ENCODE measurements around the gene UBE2S.
A peak's percentile ranks its signal among the peaks of the same experiment; 100 is the strongest.
"Not testable (repeated sequence)": the region's sequence is repeated elsewhere in the genome, so short reads cannot be mapped to it uniquely, and the experiment has no call there.

UBE2S gene

DNA sequence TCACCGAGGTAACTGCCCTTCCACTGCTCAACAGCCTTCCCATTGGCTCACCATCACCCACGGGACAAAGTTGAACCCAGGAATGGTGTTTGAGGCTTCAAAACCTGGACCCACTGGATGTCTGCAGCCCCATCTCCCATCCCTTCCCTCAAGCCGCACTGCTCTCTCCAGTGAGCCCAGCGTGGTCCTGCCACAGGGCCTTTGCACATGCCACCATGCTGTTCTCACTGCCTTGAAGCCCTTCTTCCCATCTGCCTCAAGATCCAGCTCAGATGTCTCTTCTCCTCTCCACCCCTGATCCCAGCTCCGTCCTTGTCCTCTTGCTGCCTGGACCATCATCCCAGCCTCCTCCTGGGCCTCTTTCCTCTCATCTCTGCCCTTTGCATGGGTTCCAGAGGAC lies 31.5 kb upstream of the UBE2S start:
- no peak for DNase-seq

DNA sequence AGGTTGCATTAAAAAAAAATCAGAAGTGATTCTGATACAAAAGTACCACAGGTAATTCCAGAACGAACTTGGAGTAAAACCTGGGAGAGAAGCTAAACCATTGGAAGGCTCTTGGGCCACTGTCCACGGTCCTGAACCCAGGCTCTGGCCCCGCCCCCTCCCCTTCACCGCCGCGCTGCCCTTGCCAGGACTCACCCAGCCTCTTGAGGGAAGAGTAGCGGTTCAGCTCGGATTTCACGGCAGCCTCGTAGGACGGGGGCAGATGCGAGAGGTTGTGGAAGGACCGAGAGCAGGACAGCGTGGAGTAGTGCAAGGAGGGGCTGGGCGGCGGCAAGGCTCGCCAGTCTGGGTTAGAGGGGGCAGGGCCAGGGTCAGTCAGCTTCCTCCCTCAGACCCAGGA lies 29.8 kb upstream of the UBE2S start:
- peak; percentile 53 to 83 for DNase-seq

- DNase-seq: no peak
These were observed 29.3 kb upstream of the UBE2S start for GRCh38 chr19:55436847-55437246.

DNA sequence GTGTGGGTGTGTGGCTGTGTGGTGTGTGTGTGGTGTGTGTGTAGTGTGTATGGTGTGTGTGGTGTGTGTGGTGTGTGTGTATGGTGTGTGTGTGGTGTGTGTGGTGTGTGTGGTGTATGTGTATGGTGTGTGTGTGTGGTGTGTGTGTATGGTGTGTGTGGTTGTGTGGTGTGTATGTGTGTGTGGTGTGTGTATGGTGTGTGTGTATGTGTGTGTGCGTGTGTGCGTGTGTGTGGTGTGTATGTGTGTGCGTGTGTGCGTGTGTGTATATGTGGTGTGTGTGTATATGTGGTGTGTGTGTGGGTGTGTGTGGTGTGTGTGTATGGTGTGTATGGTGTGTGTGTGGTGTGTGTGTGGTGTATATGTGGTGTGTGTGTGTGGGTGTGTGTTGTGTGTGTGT lies 27.4 kb upstream of the UBE2S start:
- no peak for DNase-seq

DNA sequence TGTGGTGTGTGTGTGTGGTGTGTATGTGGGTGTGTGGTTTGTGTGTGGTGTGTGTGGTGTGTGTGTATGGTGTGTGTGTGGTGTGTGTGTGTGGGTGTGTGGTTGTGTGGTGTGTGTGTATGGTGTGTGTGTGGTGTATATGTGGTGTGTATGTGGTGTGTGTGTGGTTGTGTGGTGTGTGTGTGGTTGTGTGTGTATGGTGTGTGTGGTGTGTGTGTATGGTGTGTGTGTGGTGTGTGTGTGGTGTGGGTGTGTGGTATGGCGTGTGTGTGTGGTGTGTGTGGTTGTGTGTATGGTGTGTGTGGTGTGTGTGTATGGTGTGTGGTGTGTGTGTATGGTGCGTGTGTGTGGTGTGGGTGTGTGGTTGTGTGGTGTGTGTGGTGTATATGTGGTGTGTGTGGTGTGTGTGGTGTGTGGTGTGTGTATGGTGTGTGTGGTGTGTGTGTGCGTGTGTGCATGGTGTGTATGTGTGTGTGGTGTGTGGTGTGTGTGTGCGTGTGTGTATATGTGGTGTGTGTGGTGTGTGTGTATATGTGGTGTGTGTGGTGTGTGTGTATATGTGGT lies 26.9 kb upstream of the UBE2S start:
- DNase-seq: no peak

GRCh38 chr19:55433292-55433691 lies 25.7 kb upstream of the UBE2S start:
- DNase-seq: no peak

GRCh38 chr19:55432241-55432959 lies 24.8 kb upstream of the UBE2S start:
- no peak for DNase-seq

DNA sequence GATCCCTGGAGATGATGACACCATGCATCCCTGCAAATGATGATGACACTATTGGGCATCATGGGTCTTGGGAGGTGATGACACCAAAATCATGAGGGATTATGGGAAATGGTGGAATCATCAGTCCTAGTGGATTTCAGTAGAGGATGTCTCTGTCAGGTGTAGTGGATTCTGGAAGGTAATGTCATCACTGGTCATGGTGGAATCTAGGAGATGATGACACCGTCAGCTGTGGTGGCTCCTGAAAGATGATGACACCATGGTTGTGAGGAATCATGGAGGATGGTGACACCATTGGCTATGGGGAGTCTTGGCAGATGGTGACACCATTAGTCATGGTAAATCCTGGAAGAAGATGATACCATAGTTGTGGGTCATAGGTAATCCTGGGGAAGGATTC lies 23.6 kb upstream of the UBE2S start:
- no peak for DNase-seq

GRCh38 chr19:55426042-55426441 lies 18.5 kb upstream of the UBE2S start:
- no peak for DNase-seq

- DNase-seq: no peak
These were observed 16.9 kb upstream of the UBE2S start for GRCh38 chr19:55424518-55424917.

DNA sequence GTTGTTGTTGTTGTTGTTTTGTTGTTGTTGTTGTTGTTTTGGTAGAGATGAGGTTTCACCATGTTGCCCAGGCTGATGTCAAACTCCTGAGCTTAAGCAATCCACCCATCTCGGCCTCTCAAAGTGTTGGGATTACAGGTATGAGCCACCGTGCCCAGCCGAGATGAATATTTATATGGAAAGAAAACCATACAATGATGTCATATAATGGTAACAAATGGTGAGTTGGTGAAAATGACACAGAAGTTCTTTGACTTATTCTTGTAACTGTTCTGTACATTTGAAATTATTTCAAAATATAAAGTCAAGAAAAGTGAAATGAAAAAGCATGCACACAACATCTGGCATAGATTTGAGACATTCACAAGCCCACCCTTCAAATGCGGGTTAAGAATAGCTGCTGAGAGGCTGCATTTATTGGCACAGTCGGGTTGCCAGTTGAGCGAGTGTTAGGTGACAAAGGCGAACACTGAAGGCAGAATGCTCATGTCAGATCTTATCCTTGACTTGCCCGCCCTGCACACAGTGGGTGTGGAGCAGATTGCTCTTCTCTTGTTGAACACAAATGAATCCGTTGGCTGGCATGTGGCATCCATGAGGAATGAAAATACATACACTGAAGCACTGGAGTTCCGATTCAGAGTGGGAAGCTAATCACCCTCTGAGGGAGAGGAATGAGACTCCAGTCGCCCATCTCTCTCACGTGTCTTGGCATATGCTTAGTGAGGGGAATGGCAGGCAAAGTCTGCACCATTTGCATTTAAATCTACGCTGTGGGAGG lies 15.8 kb upstream of the UBE2S start:
- no peak for DNase-seq

DNA sequence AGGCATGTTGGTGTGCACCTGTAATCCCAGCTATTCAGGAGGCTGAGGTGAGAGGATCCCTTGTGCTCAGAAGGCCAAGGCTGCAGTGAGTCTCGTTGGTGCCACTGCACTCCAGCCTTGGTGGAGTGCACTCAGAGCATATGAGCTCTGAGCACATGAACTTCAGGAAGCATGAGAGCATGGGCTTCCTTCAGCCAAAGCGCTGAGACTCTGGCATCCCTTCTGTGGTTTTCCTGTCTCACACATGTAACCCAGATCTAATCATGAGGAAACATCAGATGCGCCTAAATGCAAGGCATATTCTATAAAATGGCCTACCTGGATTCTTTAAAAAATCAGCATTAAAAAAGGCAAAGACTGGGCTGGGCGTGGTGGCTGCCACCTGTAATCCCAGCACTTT lies 13.7 kb upstream of the UBE2S start:
- DNase-seq: not testable (repeated sequence)

- no peak for DNase-seq
These were observed 12.1 kb upstream of the UBE2S start for GRCh38 chr19:55419624-55420236.

DNA sequence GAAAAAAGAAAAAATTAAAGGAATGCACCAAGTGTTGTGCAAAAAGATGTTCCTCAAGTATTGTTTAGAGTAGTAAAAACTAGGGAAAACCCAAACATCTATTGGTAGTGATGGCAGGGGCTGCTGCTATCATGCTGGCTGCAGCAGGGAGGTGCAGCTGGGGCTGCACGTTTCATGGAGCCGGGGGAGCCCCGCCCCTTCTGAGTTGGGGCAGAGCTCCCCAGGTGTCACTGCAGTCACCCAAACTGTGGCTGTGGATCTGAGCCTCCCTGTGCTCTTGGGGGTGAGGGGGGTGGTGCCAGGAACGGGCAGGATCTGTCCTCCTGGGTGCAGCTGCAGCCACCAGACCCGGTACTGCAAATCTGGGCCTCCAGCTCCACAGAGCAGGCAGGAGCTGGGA lies 11.5 kb upstream of the UBE2S start:
- DNase-seq: no peak

DNA sequence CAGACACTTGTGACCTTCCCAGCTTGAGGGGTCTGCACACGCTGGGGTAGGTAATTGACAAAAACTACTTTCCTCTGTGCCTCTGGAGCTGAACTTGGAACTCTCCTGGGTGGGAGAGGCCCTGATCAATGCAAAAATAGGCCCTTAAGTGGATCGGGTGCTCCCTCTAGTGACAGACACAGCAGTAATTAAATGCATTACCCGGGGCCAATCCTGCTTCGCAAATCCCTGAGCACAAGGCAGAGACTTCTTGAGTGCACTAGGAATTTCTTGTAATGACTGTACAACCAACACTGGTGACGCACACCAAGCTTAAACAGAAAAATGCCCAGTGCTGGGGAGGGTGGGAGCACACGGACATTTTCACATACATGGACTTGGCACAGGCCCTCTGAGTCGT lies 10.6 kb upstream of the UBE2S start:
- no peak for DNase-seq

- DNase-seq: no peak
These were observed 2.6 kb upstream of the UBE2S start for GRCh38 chr19:55410168-55410567.

GRCh38 chr19:55409179-55409578 lies 1.6 kb upstream of the UBE2S start:
- not testable (repeated sequence) for DNase-seq

GRCh38 chr19:55408533-55408872 lies 915 bp upstream of the UBE2S start:
- DNase-seq: no peak

DNA sequence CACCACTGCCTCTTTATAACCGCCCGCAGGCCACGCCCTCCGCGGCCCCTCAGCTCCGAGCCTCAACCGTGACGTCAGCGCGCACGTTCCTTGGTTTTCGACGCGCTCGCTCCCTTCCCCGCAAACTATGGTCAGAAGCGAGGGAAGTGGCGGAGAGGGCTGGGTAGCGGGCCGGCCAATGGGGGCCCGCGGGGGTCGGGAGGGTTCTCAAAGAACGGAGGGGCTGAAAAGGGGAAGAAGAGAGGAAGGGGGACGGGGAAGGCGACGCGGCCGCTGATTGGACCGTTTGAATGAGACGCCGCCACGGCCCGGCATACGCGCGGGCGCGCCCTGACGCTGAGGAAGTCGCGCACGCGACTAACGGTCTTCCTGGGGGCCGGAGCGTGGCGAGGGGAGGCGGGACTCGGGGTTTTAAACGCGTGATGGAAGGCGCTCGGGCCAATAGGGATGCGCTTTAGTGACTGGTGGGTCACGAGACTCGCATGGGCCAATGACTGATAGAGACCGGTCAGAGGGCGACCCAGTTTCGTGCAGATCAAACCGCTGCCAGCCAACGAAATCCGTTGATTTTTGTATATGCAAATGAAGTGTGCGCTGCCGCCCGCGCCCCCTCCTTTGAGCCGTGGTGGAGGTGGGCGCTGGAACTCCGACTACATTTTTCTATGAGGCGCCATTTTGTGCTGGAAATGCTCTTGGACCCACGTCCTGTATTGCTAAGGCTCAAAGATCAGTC lies 378 bp upstream of the UBE2S start:
- DNase-seq: peak; percentile 95 to 99

- DNase-seq: peak in 1 of 2 experiments; percentile 9
These were observed 600 bp downstream of the UBE2S start for GRCh38 chr19:55406826-55407549.

GRCh38 chr19:55406091-55406825 lies 1.3 kb downstream of the UBE2S start:
- DNase-seq: no peak

DNA sequence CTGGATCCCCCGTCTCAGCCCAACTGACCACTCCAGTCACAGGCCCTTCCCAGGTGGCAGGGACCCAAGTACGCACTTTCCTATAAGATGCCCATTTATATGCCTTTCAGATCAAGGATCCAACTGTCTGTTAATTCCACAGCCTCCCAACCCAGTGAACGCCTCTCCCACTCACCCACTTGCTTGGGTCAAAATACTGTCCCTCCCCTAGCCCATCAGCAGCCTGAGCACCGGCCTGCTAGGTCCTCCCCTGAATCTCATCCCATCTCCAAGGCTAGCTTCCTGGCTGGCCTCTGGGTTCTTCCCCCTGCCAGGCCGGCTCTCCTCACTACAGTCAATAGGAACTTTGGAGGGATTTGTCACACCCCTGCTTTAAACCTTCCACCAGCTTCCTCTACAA lies 1.9 kb downstream of the UBE2S start:
- DNase-seq: no peak

Data from NCI-H187 (cell line).